ENCODE measurements around the gene GPATCH2L. TPM values are rescaled to one million over a fixed set of nuclear protein-coding genes. Genes with fewer than 3 reads are reported as not detected.

The GPATCH2L gene
- total and polyA plus RNA-seq, 2 experiments from 2014 or later = 13.6 to 35.1 TPM

- Histone ChIP-seq H3K79me2 (ENCODE audit: insufficient read depth) (0 out of 2 replicates have a peak, but pooled peaks cover 7% of the 10 kb centered on the region), H3F3A (ENCODE audit: insufficient read depth) (peaks cover 49% of the 10 kb centered on the region), H3K4me2 (ENCODE audit: unreplicated experiment) (no peak overlapping the region), H3K9me2 (ENCODE audit: insufficient read depth) (no peaks in the 10 kb centered on the region), H4K20me1 (ENCODE audit: insufficient read depth) (no peaks in the 10 kb centered on the region), H3K9me3 (ENCODE audit: low read depth) (no peaks in the 10 kb centered on the region), H3K4me3 (no peak overlapping the region), H3K4me1 (ENCODE audit: insufficient read depth) (peaks cover 14% of the 10 kb centered on the region; the same call in 1 of the 2 replicates), H2AFZ (no peak overlapping the region), H3K9ac (0 out of 2 replicates have a peak overlapping the region, but pooled peaks have one; percentile 59), H3K27ac (no peak overlapping the region; the same call in 1 of the 2 replicates), H3K36me3 (ENCODE audit: low read depth) (0 out of 2 replicates have a peak, but pooled peaks cover 25% of the 10 kb centered on the region), H3K27me3 (replicated peaks; ENCODE audit: insufficient read depth) (no peaks in the 10 kb centered on the region)
- no peak for TF ChIP-seq EZH2 (IDR thresholded peaks at IDR 0.05; ENCODE audit: insufficient read depth, poor library complexity, severe bottlenecking)
- in situ Hi-C loops (cut with MboI) = no loop called here
- no peak for DNase-seq
- 86 to 87% methylated on average over 5 of the region's 5 CpGs for WGBS, 2 experiments (ENCODE audit: low coverage in 1 of 2, low lambda C conversion rate in 2 of 2, missing lambda C conversion rate in 2 of 2)
These were observed 52.9 kb downstream of the GPATCH2L start for GRCh38 chr14:76204461-76205230.

GRCh38 chr14:76205708-76206107, 54.0 kb downstream of the GPATCH2L start:
- no peak for DNase-seq
- no peak overlapping the region for H3K4me3 ChIP-seq
- WGBS, 2 experiments (ENCODE audit: low coverage in 1 of 2, low lambda C conversion rate in 2 of 2, missing lambda C conversion rate in 2 of 2) = 83 to 85% methylated on average over 5 of the region's 5 CpGs

GRCh38 chr14:76208340-76208739, 56.6 kb downstream of the GPATCH2L start:
- DNase-seq = no peak
- H2AFZ ChIP-seq = no peak overlapping the region
- TF ChIP-seq EZH2 (IDR thresholded peaks at IDR 0.05; ENCODE audit: insufficient read depth, poor library complexity, severe bottlenecking) (no peak), EZH2phosphoT487 (IDR thresholded peaks at IDR 0.05; ENCODE audit: insufficient read depth, low read depth) (no peak)
- H3K9me2 ChIP-seq (ENCODE audit: insufficient read depth) = no peaks in the 10 kb centered on the region
- H3K79me2 ChIP-seq (ENCODE audit: insufficient read depth) = 0 out of 2 replicates have a peak, but pooled peaks cover 7% of the 10 kb centered on the region
- peaks cover 4% of the 10 kb centered on the region for H3K9me3 ChIP-seq (ENCODE audit: low read depth)
- peaks cover 8% of the 10 kb centered on the region; the same call in 1 of the 2 replicates for H3K4me1 ChIP-seq (ENCODE audit: insufficient read depth)
- no peak overlapping the region for H3K27ac ChIP-seq
- H3F3A ChIP-seq (ENCODE audit: insufficient read depth) = peaks cover 12% of the 10 kb centered on the region
- H3K27me3 ChIP-seq (replicated peaks; ENCODE audit: insufficient read depth) = no peaks in the 10 kb centered on the region
- in situ Hi-C loops (cut with MboI) = no loop called here
- no peak overlapping the region for H3K4me2 ChIP-seq (ENCODE audit: unreplicated experiment)
- WGBS, 2 experiments (ENCODE audit: low coverage in 1 of 2, low lambda C conversion rate in 2 of 2, missing lambda C conversion rate in 2 of 2) = 61 to 68% methylated on average over 5 of the region's 5 CpGs
- no peak overlapping the region for H3K9ac ChIP-seq
- H4K20me1 ChIP-seq (ENCODE audit: insufficient read depth) = no peaks in the 10 kb centered on the region
- H3K36me3 ChIP-seq (ENCODE audit: low read depth) = peaks cover 8% of the 10 kb centered on the region; the same call in 1 of the 2 replicates
- H3K4me3 ChIP-seq = no peak overlapping the region

More at GRCh38 chr14:76205708-76206107, 54.0 kb downstream of the GPATCH2L start:
- H3K9me3 ChIP-seq (ENCODE audit: low read depth) = no peaks in the 10 kb centered on the region
- H4K20me1 ChIP-seq (ENCODE audit: insufficient read depth) = no peaks in the 10 kb centered on the region
- H3K27me3 ChIP-seq (replicated peaks; ENCODE audit: insufficient read depth) = no peaks in the 10 kb centered on the region
- H3F3A ChIP-seq (ENCODE audit: insufficient read depth) = peaks cover 39% of the 10 kb centered on the region
- H3K79me2 ChIP-seq (ENCODE audit: insufficient read depth) = 0 out of 2 replicates have a peak, but pooled peaks cover 7% of the 10 kb centered on the region
- H3K27ac ChIP-seq = no peak overlapping the region
- no peak overlapping the region for H3K4me2 ChIP-seq (ENCODE audit: unreplicated experiment)
- in situ Hi-C loops (cut with MboI) = no loop called here
- H3K36me3 ChIP-seq (ENCODE audit: low read depth) = 0 out of 2 replicates have a peak, but pooled peaks cover 22% of the 10 kb centered on the region
- H3K4me1 ChIP-seq (ENCODE audit: insufficient read depth) = peaks cover 14% of the 10 kb centered on the region; the same call in 1 of the 2 replicates
- H2AFZ ChIP-seq = no peak overlapping the region
- no peaks in the 10 kb centered on the region for H3K9me2 ChIP-seq (ENCODE audit: insufficient read depth)
- TF ChIP-seq EZH2phosphoT487 (IDR thresholded peaks at IDR 0.05; ENCODE audit: insufficient read depth, low read depth) (no peak), EZH2 (IDR thresholded peaks at IDR 0.05; ENCODE audit: insufficient read depth, poor library complexity, severe bottlenecking) (no peak)
- no peak overlapping the region for H3K9ac ChIP-seq

GRCh38 chr14:76212242-76212641, 60.5 kb downstream of the GPATCH2L start:
- no peaks in the 10 kb centered on the region for H3K9me2 ChIP-seq (ENCODE audit: insufficient read depth)
- H3F3A ChIP-seq (ENCODE audit: insufficient read depth) = no peaks in the 10 kb centered on the region
- H3K4me2 ChIP-seq (ENCODE audit: unreplicated experiment) = no peak overlapping the region
- no peak overlapping the region for H3K4me3 ChIP-seq
- H3K9ac ChIP-seq = no peak overlapping the region
- in situ Hi-C loops (cut with MboI) = no loop called here
- H3K27ac ChIP-seq = no peak overlapping the region
- no peaks in the 10 kb centered on the region for H3K27me3 ChIP-seq (replicated peaks; ENCODE audit: insufficient read depth)
- no peak for DNase-seq
- TF ChIP-seq EZH2 (IDR thresholded peaks at IDR 0.05; ENCODE audit: insufficient read depth, poor library complexity, severe bottlenecking) (no peak), EZH2phosphoT487 (IDR thresholded peaks at IDR 0.05; ENCODE audit: insufficient read depth, low read depth) (no peak)
- 85 to 87% methylated on average over 3 of the region's 3 CpGs for WGBS, 2 experiments (ENCODE audit: low coverage in 1 of 2, low lambda C conversion rate in 2 of 2, missing lambda C conversion rate in 2 of 2)
- H2AFZ ChIP-seq = no peak overlapping the region
- no peaks in the 10 kb centered on the region; the same call in 1 of the 2 replicates for H3K36me3 ChIP-seq (ENCODE audit: low read depth)
- no peaks in the 10 kb centered on the region for H3K4me1 ChIP-seq (ENCODE audit: insufficient read depth)
- no peaks in the 10 kb centered on the region for H4K20me1 ChIP-seq (ENCODE audit: insufficient read depth)
- peaks cover 4% of the 10 kb centered on the region for H3K9me3 ChIP-seq (ENCODE audit: low read depth)
- no peaks in the 10 kb centered on the region for H3K79me2 ChIP-seq (ENCODE audit: insufficient read depth)

All from GM23248 (cell line).